ENCODE results near the gene PYGO2. TPM values are rescaled to one million over a fixed set of nuclear protein-coding genes. Genes with fewer than 3 reads are reported as not detected.

Gene PYGO2
- total RNA-seq, 1 donor from 2014 or later: 48.7 TPM

DNA sequence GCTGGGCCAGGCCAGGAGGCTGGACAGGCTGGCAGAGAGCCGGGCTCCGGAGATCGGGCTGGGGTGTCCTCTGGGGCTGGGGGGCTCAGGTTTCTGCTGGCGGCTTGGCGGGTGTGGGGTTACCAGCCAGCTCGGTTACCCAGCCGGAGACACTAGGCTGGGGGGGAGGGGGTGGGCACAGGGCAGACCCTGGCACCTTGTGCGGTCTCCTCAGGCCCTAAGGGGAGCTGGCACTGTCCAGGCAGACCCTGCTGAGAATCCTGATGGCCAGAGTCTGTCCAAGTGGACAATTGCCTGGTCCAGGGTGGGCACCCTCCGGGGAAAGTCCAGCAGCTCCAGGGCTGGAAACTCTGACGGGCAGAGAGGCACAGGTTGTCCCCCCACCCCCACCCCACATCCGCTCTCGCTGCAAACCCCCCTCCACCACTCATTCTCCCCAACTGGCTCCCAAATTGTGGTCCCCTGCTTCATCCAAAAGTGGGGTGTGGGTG is 47.7 kb upstream of the PYGO2 start:
- Histone ChIP-seq H3K27ac (peak overlapping the region; percentile 73 to 98), H3K4me1 (peaks cover 16 to 62% of the 10 kb centered on the region in 2 donors), H3K9me3 (no peaks in the 10 kb centered on the region), H3K27me3 (no peaks in the 10 kb centered on the region), H3K4me3 (peak overlapping the region in 1 of 2 donors; percentile 37), H3K36me3 (peaks cover 2 to 4% of the 10 kb centered on the region in 2 donors)
- intact Hi-C loops (cut with DNase I): no loop called here
- no peak for DNase-seq (ENCODE audit: low spot score in 2 of 2)
- TF ChIP-seq, protein P1, sequence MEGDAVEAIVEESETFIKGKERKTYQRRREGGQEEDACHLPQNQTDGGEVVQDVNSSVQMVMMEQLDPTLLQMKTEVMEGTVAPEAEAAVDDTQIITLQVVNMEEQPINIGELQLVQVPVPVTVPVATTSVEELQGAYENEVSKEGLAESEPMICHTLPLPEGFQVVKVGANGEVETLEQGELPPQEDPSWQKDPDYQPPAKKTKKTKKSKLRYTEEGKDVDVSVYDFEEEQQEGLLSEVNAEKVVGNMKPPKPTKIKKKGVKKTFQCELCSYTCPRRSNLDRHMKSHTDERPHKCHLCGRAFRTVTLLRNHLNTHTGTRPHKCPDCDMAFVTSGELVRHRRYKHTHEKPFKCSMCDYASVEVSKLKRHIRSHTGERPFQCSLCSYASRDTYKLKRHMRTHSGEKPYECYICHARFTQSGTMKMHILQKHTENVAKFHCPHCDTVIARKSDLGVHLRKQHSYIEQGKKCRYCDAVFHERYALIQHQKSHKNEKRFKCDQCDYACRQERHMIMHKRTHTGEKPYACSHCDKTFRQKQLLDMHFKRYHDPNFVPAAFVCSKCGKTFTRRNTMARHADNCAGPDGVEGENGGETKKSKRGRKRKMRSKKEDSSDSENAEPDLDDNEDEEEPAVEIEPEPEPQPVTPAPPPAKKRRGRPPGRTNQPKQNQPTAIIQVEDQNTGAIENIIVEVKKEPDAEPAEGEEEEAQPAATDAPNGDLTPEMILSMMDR (IDR thresholded peaks at IDR 0.05): no peak

DNA sequence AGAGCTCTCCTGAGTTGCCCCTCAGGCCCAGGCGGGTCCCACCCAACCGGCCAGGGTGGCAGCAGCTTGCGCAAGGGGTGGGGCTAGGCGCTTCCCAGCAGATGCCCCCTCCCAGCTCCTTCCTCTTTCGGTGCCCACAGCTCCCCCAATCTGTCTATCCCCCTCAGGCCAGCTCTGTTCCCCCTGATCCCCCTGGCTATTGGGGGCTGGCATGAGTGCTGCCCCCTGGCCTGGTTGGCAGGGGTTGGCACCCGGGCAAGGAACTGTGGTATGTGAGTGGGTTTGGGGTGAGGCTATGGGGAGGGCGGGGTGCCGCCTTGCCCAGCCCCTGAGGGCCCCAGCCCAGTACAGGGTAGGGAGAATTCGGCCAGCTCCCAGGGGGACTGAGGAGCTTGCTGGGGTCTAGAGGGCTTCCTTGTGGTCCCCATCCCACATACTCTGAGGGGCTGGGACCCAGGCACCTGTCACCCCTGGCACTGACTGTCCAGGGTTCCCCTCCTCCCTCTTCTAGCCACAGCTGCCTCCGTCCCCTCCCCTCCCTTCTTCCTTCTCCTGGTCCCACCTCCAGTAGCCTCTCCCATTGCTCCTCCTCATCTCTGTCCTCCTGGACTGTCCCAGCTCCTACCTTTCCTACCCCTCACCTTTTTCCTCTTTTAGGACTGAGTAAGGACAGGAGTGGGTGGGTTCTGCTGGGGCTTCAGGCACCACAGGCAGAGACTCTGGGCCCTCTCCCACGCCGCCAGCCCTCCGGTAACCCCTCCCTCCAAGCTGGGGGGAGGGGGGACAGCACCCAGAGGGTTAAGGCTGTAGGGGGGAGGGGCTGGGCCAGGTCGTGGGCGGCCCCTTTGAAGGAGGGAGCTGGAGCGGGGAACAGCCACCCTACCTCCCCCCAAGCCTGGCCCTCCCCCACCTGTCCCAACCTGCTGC is 46.7 kb upstream of the PYGO2 start:
- Histone ChIP-seq H3K4me1 (peaks cover 18 to 62% of the 10 kb centered on the region in 2 donors), H3K36me3 (no peaks in the 10 kb centered on the region), H3K9me3 (no peaks in the 10 kb centered on the region), H3K27me3 (no peaks in the 10 kb centered on the region), H3K27ac (peak overlapping the region; percentile 73 to 98), H3K4me3 (peak overlapping the region in 1 of 2 donors; percentile 37)
- intact Hi-C loops (cut with DNase I): no loop called here
- no peak for DNase-seq (ENCODE audit: low spot score in 2 of 2)
- TF ChIP-seq, protein P1 (IDR thresholded peaks at IDR 0.05): no peak

DNA sequence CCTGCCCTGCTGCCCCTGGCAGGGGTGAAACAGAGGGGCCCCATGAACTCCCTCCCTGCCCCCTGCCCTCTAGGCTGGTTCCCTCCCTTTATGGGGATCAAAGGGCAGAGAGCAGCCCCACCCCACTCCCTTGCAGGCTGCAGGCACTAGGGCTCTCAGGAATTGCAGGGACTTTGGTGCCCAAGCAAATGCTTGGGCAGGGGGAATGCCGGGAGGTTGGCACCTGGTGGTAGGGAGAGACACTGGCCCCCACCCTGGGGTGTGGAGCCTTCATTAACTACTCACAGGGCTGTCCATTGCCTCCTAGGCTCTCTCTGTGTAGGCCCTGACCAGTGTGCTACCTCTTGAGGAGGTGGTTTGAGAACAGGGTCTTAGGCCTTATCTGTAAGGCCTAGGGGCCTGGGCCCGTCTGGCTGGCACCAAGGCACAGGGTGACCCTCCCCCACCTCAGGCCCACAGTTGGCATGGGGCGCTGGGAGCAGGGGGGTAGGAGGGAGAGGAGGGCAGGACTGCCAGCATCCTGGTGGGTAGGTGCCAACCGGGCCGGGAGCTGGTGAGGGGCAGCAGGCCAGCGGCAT is 45.8 kb upstream of the PYGO2 start:
- H3K27ac ChIP-seq: peak overlapping the region; percentile 73 to 98
- peak overlapping the region in 1 of 2 donors; percentile 37 for H3K4me3 ChIP-seq
- no peak for DNase-seq (ENCODE audit: low spot score in 2 of 2)
- TF ChIP-seq, protein P1 (IDR thresholded peaks at IDR 0.05): no peak
- H3K9me3 ChIP-seq: no peaks in the 10 kb centered on the region
- H3K4me1 ChIP-seq: peaks cover 18 to 61% of the 10 kb centered on the region in 2 donors
- no peaks in the 10 kb centered on the region for H3K27me3 ChIP-seq
- intact Hi-C loops (cut with DNase I): no loop called here
- no peaks in the 10 kb centered on the region for H3K36me3 ChIP-seq

DNA sequence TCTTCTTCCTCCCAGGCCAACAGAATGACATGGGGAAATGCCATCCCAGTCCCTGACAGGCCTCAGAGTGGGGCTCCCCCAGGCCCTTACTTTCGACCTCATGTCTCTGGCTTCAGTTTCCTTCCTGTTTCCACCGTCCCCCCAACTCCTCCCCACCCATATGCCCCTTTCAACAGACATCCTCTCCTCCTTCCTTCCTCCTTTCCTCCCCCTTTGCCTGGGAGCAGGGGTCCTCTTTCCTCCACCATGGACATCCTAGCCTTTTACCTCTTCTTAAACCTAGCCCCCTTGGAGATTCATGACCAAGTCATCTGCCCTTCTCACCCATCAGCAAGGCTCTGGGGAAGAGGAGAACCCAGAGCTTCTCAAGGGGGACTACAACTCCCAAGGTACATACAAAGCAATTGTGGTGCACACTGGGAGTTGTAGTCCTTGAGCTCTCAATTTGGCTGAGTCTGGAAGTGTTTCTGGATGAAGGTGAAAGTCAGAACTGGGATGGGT is 45.1 kb upstream of the PYGO2 start:
- Histone ChIP-seq H3K36me3 (no peaks in the 10 kb centered on the region), H3K27ac (peak overlapping the region; percentile 97 to 98), H3K4me1 (peaks cover 18 to 54% of the 10 kb centered on the region in 2 donors), H3K9me3 (no peaks in the 10 kb centered on the region), H3K4me3 (no peak overlapping the region), H3K27me3 (no peaks in the 10 kb centered on the region)
- intact Hi-C loops (cut with DNase I): no loop called here
- DNase-seq (ENCODE audit: low spot score in 2 of 2): no peak
- TF ChIP-seq, protein P1 (IDR thresholded peaks at IDR 0.05): no peak

DNA sequence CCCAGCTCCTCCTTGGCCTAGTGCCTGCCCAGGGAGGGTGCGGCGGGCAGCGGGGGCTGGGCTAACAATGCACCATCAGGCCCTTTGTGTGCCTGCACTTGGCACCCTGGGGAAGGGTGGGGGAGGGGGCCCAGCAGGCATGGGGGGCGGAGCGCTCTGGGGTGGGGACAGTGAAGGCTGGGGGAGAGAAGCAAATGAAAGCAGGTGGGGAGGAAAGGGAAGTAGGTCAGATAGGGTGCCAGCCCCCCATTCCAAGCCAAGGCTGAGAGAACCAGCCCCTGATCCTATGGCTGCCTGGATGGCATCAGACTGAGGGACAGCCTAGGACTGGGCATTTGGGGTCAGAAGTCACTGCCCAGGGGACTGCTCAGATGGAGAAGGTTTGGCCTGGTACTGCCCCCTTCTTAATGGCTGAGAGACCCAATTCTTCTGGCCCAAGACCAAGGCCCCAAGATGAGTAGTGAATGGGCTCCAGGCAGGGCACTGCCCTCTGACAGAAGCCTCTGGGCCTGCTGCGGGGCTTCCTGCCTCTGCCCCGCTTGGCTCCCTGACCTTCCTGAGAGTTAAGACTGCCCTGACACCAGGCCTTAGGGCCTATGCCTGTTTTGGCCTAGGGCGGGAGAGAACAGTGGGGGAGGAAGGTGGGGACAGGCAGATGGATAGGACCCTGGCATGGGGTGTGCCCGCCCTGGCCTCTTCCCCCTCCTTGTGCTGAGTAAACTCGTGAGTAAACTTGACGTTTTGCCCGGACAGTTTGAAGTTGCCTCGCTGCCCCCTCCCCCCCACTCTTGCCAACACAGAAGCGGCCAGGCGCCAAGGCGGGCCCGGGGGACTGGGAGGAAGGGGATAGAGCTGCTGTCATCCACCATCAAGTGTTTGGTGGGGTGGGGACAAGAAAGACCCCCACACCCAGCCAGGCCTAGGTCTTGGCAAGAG is 43.8 kb upstream of the PYGO2 start:
- Histone ChIP-seq H3K27ac (peak overlapping the region; percentile 97 to 98), H3K9me3 (no peaks in the 10 kb centered on the region), H3K27me3 (no peaks in the 10 kb centered on the region), H3K36me3 (no peaks in the 10 kb centered on the region), H3K4me3 (peak overlapping the region; percentile 92 to 94), H3K4me1 (peaks cover 18 to 48% of the 10 kb centered on the region in 2 donors)
- DNase-seq (ENCODE audit: low spot score in 2 of 2): peak; percentile 44 to 88
- intact Hi-C loops (cut with DNase I): no loop called here
- TF ChIP-seq, protein P1 (IDR thresholded peaks at IDR 0.05): no peak

All from ascending aorta (tissue), 2 donors.